A549 (cell line): ENCODE results near the gene UHRF1.

ENCODE experiments used
- CHD2 ChIP-seq: fragments of 150-350 bp; IDR thresholded peaks from 2 replicates; pipeline ENCODE4 v1.6.1; 2014; ENCODE audit warnings: low read length; ENCODE audit not compliant: partially characterized antibody
- CHD4 ChIP-seq: fragments of 200-600 bp; sonication (generic); IDR thresholded peaks from 2 replicates; pipeline ENCODE4 v1.6.1; 2016; ENCODE audit warnings: antibody characterized with exemption, mild to moderate bottlenecking, borderline replicate concordance
- CTCF ChIP-seq: fragments of >200 bp; sonication (Bioruptor Twin); formaldehyde crosslinking; IDR thresholded peaks from 3 replicates; pipeline ENCODE4 v1.5.1; 2016
- EHMT2 ChIP-seq: fragments of 200-600 bp; sonication (generic); IDR thresholded peaks from 2 replicates; pipeline ENCODE4 v1.6.1; 2016; ENCODE audit warnings: antibody characterized with exemption, low read depth, mild to moderate bottlenecking, moderate library complexity
- GATA3 ChIP-seq: IDR thresholded peaks from 2 replicates; pipeline ENCODE4 v1.6.1; 2012; ENCODE audit warnings: borderline replicate concordance
- MAX ChIP-seq: IDR thresholded peaks from 2 replicates; pipeline ENCODE4 v1.6.1; 2012
- MYC ChIP-seq: IDR thresholded peaks from 2 replicates; pipeline ENCODE4 v1.6.1; 2012; ENCODE audit warnings: mild to moderate bottlenecking, inconsistent platforms, low read length, improper control_type of control experiment, borderline replicate concordance
- NPAS2 ChIP-seq: fragments of 250-450 bp; sonication (Bioruptor Pico); IDR thresholded peaks from 2 replicates; pipeline ENCODE4 v1.8.0; 2022; ENCODE audit warnings: mild to moderate bottlenecking, moderate library complexity, borderline replicate concordance
- POLR2A ChIP-seq: IDR thresholded peaks from 2 replicates; pipeline ENCODE4 v1.6.1; 2012; ENCODE audit warnings: mild to moderate bottlenecking, low read length
- RAD21 ChIP-seq, 2 experiments: fragments of >200 bp in 1 of 2; sonication (Bioruptor Twin) in 1 of 2; formaldehyde crosslinking in 1 of 2; IDR thresholded peaks in 1 of 2; conservative IDR thresholded peaks in 1 of 2; 2 replicates in 1 of 2; 3 replicates in 1 of 2; pipeline ENCODE4 v1.6.1; 2012 to 2018; ENCODE audit warnings: inconsistent platforms in 1 of 2
- RFX5 ChIP-seq: fragments of 450-650 bp; IDR thresholded peaks from 2 replicates; pipeline ENCODE4 v1.7.1; 2014; ENCODE audit warnings: antibody characterized with exemption, mild to moderate bottlenecking, moderate library complexity
- USF2 ChIP-seq: fragments of 450-650 bp; IDR thresholded peaks from 2 replicates; pipeline ENCODE4 v1.6.1; 2014; ENCODE audit warnings: antibody characterized with exemption
- TF ChIP-seq, protein P1 (sequence below): IDR thresholded peaks from 2 replicates; pipeline ENCODE4 v1.6.1; 2012
- TF ChIP-seq, protein P2 (sequence below): fragments of 200-600 bp; sonication (generic); IDR thresholded peaks from 2 replicates; pipeline ENCODE4 v1.6.1; 2016; ENCODE audit warnings: antibody characterized with exemption, mild to moderate bottlenecking, moderate library complexity

DNA sequence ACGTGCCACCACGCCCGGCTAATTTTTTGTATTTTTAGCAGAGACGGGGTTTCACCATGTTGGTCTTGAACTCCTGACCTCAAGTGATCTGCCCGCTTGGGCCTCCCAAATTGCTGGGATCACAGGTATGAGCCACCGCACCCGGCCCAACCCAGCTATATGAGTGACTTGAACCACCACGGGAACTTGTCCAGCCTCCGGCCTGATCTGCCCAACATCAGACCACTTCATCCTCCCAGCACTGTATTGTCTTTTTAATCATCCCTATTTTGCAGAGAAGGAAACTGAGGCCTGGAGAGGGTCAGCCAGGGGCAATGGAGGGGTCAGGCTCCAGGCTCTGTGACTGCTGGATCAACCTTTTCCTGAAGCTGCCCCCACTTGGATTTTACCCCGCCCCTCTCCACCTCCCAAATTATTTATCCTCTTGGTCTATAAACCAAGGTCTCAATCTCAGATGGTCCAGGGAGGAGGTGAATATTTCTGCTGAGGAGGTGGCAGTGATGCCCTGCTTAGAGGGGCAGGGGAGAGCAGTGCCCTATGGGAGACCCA, 40.9 kb upstream of the UHRF1 start:
- TF ChIP-seq, protein P1, sequence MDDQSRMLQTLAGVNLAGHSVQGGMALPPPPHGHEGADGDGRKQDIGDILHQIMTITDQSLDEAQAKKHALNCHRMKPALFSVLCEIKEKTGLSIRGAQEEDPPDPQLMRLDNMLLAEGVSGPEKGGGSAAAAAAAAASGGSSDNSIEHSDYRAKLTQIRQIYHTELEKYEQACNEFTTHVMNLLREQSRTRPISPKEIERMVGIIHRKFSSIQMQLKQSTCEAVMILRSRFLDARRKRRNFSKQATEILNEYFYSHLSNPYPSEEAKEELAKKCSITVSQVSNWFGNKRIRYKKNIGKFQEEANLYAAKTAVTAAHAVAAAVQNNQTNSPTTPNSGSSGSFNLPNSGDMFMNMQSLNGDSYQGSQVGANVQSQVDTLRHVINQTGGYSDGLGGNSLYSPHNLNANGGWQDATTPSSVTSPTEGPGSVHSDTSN: no peak
- no peak for TF ChIP-seq CHD2
- TF ChIP-seq EHMT2: no peak
- TF ChIP-seq POLR2A: no peak
- no peak for TF ChIP-seq CTCF
- TF ChIP-seq GATA3: no peak
- TF ChIP-seq MYC: no peak
- TF ChIP-seq RAD21 (conservative IDR thresholded peaks at IDR 0.05 in 1 of 2, IDR thresholded peaks at IDR 0.05 in 1 of 2): no peak
- no peak; the same call in 1 of the 2 replicates for TF ChIP-seq MAX
- TF ChIP-seq CHD4: no peak
- no peak for TF ChIP-seq USF2
- TF ChIP-seq NPAS2: no peak
- no peak for TF ChIP-seq RFX5
- TF ChIP-seq, protein P2, sequence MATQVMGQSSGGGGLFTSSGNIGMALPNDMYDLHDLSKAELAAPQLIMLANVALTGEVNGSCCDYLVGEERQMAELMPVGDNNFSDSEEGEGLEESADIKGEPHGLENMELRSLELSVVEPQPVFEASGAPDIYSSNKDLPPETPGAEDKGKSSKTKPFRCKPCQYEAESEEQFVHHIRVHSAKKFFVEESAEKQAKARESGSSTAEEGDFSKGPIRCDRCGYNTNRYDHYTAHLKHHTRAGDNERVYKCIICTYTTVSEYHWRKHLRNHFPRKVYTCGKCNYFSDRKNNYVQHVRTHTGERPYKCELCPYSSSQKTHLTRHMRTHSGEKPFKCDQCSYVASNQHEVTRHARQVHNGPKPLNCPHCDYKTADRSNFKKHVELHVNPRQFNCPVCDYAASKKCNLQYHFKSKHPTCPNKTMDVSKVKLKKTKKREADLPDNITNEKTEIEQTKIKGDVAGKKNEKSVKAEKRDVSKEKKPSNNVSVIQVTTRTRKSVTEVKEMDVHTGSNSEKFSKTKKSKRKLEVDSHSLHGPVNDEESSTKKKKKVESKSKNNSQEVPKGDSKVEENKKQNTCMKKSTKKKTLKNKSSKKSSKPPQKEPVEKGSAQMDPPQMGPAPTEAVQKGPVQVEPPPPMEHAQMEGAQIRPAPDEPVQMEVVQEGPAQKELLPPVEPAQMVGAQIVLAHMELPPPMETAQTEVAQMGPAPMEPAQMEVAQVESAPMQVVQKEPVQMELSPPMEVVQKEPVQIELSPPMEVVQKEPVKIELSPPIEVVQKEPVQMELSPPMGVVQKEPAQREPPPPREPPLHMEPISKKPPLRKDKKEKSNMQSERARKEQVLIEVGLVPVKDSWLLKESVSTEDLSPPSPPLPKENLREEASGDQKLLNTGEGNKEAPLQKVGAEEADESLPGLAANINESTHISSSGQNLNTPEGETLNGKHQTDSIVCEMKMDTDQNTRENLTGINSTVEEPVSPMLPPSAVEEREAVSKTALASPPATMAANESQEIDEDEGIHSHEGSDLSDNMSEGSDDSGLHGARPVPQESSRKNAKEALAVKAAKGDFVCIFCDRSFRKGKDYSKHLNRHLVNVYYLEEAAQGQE: no peak
